Sigmoid colon (tissue), 7 donors: ENCODE results near the gene PRDM16. TPM values are rescaled to one million over a fixed set of nuclear protein-coding genes. Genes with fewer than 3 reads are reported as not detected.

Source experiments
- DNase-seq: peaks from one replicate; pipeline ENCODE4 v3.0.0-alpha.2; 2019
- H3K27ac ChIP-seq, 4 donors: fragments of 200-600 bp; sonication (generic); one replicate each; pipeline ENCODE4 v1.5.1; 2016 to 2019; ENCODE audit warnings: mild to moderate bottlenecking in 1 of 4
- H3K27me3 ChIP-seq, 3 donors: fragments of 200-600 bp; sonication (generic); one replicate each; pipeline ENCODE4 v1.5.1; 2019; ENCODE audit warnings: mild to moderate bottlenecking in 1 of 3
- H3K36me3 ChIP-seq, 4 donors: fragments of 200-600 bp; sonication (generic); one replicate each; pipeline ENCODE4 v1.5.1; 2016 to 2019
- H3K4me1 ChIP-seq, 4 donors: fragments of 200-600 bp; sonication (generic); one replicate each; pipeline ENCODE4 v1.5.1; 2017 to 2019
- H3K4me3 ChIP-seq, 4 donors: fragments of 200-600 bp; sonication (generic); one replicate each; pipeline ENCODE4 v1.5.1; 2017 to 2019; ENCODE audit warnings: mild to moderate bottlenecking in 2 of 4, moderate library complexity in 1 of 4
- H3K9me3 ChIP-seq, 4 donors: fragments of 200-600 bp in 3 of 4; sonication (generic) in 3 of 4; one replicate each; pipeline versions ENCODE4 v1.5.1 to v1.6.1; 2013 to 2019
- CTCF ChIP-seq, 4 experiments: fragments of 450-650 bp in 3 of 4; fragments of 200-600 bp in 1 of 4; IDR thresholded peaks; one replicate each; pipeline ENCODE4 v1.5.1; 2016 to 2019; ENCODE audit warnings: antibody characterized with exemption in 4 of 4, mild to moderate bottlenecking in 3 of 4, moderate library complexity in 2 of 4
- EP300 ChIP-seq, 4 donors: sonication (generic); formaldehyde crosslinking; IDR thresholded peaks; one replicate each; pipeline ENCODE4 v1.6.1; 2017; ENCODE audit warnings: antibody characterized with exemption in 4 of 4
- POLR2A ChIP-seq, 2 donors: fragments of 450-650 bp; IDR thresholded peaks; one replicate each; pipeline ENCODE4 v1.6.1; 2016; ENCODE audit warnings: antibody characterized with exemption in 2 of 2, mild to moderate bottlenecking in 2 of 2, moderate library complexity in 2 of 2
- POLR2AphosphoS5 ChIP-seq, 4 donors: sonication (generic); formaldehyde crosslinking; IDR thresholded peaks; one replicate each; pipeline ENCODE4 v1.6.1; 2017; ENCODE audit warnings: antibody characterized with exemption in 4 of 4
- WGBS, 2 donors: extraction: QIAGEN DNeasy Blood & Tissue Kit; methylation state at CpG; one replicate each; pipeline ENCODE4 v1.1.7; 2013; 5-methylcytosine and 5-hydroxymethylcytosine counted together
- intact Hi-C: fragments of 100-400 bp; cut with DNase I; formaldehyde crosslinking; loops from one replicate; pipeline ENCODE4 v1.15.1; 2023
- polyA plus RNA-seq, 3 donors: library from polyadenylated mRNA; stranded (reverse); fragments of 200-250 nt; gene quantifications; one replicate each; pipeline ENCODE4 v1.2.3, GENCODE V29; 2013
- total RNA-seq, 4 donors: library from RNA; depleted of rRNA; stranded (reverse); fragments of >200 nt; gene quantifications; one replicate each; pipeline ENCODE4 v1.1.0, GENCODE V29; 2016
- donor health status: healthy with polysubstance abuse.
- donor health status: Bipolar disorder and iron deficiency.
- donor health status: healthy.

The PRDM16 gene
- total and polyA plus RNA-seq, 7 donors, result under 0.01 to 1.7 (median 0.49) TPM

- TF ChIP-seq POLR2AphosphoS5 (IDR thresholded peaks at IDR 0.05), result no peak
- no peak for TF ChIP-seq CTCF (IDR thresholded peaks at IDR 0.05)
- TF ChIP-seq EP300 (IDR thresholded peaks at IDR 0.05), result no peak
- Histone ChIP-seq H3K36me3 (no peaks in the 10 kb centered on the region), H3K4me1 (peaks cover 0 to 28% (median 22%) of the 10 kb centered on the region in 4 donors), H3K27me3 (peaks cover 7 to 20% (median 15%) of the 10 kb centered on the region in 3 donors), H3K9me3 (no peaks in the 10 kb centered on the region), H3K4me3 (no peak overlapping the region), H3K27ac (no peak overlapping the region)
- WGBS, 2 donors, result 92 to 93% methylated on average over 22 of the region's 22 CpGs
- no peak for DNase-seq
- intact Hi-C loops, result loop anchor here (5.0 kb wide), 1 partner anchor 313 kb away; no protein-coding TSS in a partner anchor
Observed at GRCh38 chr1:3324704-3325535, 255.9 kb downstream of the PRDM16 start.

GRCh38 chr1:3326516-3327388 lies 257.7 kb downstream of the PRDM16 start:
- intact Hi-C loops, result no loop called here
- WGBS, 2 donors, result 85 to 88% methylated on average over 21 of the region's 21 CpGs
- Histone ChIP-seq H3K27me3 (peaks cover 7 to 20% (median 15%) of the 10 kb centered on the region in 3 donors), H3K36me3 (no peaks in the 10 kb centered on the region), H3K27ac (no peak overlapping the region), H3K4me3 (no peak overlapping the region), H3K4me1 (peaks cover 0 to 24% (median 21%) of the 10 kb centered on the region in 4 donors), H3K9me3 (no peaks in the 10 kb centered on the region)
- TF ChIP-seq CTCF (IDR thresholded peaks at IDR 0.05) (no peak), EP300 (IDR thresholded peaks at IDR 0.05) (no peak), POLR2AphosphoS5 (IDR thresholded peaks at IDR 0.05) (no peak), POLR2A (IDR thresholded peaks at IDR 0.05) (no peak)
- no peak for DNase-seq

GRCh38 chr1:3327389-3327702 lies 258.3 kb downstream of the PRDM16 start:
- Histone ChIP-seq H3K36me3 (no peaks in the 10 kb centered on the region), H3K27ac (no peak overlapping the region), H3K4me1 (peaks cover 0 to 19% (median 18%) of the 10 kb centered on the region in 4 donors), H3K9me3 (no peaks in the 10 kb centered on the region), H3K27me3 (peaks cover 7 to 20% (median 15%) of the 10 kb centered on the region in 3 donors), H3K4me3 (no peak overlapping the region)
- intact Hi-C loops, result no loop called here
- WGBS, 2 donors, result 87 to 91% methylated on average over 15 of the region's 15 CpGs
- no peak for DNase-seq
- TF ChIP-seq POLR2A (IDR thresholded peaks at IDR 0.05) (no peak), CTCF (IDR thresholded peaks at IDR 0.05) (no peak), POLR2AphosphoS5 (IDR thresholded peaks at IDR 0.05) (no peak), EP300 (IDR thresholded peaks at IDR 0.05) (no peak)

- WGBS, 2 donors, result 86 to 88% methylated on average over 15 of the region's 15 CpGs
- H3K9me3 ChIP-seq, result no peaks in the 10 kb centered on the region
- no peaks in the 10 kb centered on the region for H3K36me3 ChIP-seq
- no peak overlapping the region for H3K4me3 ChIP-seq
- intact Hi-C loops, result no loop called here
- TF ChIP-seq POLR2A (IDR thresholded peaks at IDR 0.05) (no peak), POLR2AphosphoS5 (IDR thresholded peaks at IDR 0.05) (no peak), EP300 (IDR thresholded peaks at IDR 0.05) (no peak), CTCF (IDR thresholded peaks at IDR 0.05) (no peak)
- H3K4me1 ChIP-seq, result peaks cover 0 to 12% (median 12%) of the 10 kb centered on the region in 4 donors
- no peak for DNase-seq
- H3K27me3 ChIP-seq, result peaks cover 7 to 15% (median 14%) of the 10 kb centered on the region in 3 donors
- no peak overlapping the region for H3K27ac ChIP-seq
Observed at GRCh38 chr1:3327936-3328590, 259.1 kb downstream of the PRDM16 start.
